Ascending aorta (tissue), 2 donors: ENCODE measurements around the gene IGFBP5. TPM values are rescaled to one million over a fixed set of nuclear protein-coding genes. Genes with fewer than 3 reads are reported as not detected.

ENCODE experiments used
- DNase-seq, 2 donors: peaks; one replicate each; pipeline ENCODE4 v3.0.0-alpha.2; 2019; ENCODE audit warnings: low spot score in 2 of 2
- H3K27ac ChIP-seq, 2 donors: fragments of 200-600 bp; sonication (generic); one replicate each; pipeline ENCODE4 v1.5.1; 2016 to 2017; ENCODE audit warnings: mild to moderate bottlenecking in 1 of 2
- H3K27me3 ChIP-seq: fragments of 200-600 bp; sonication (generic); one replicate; pipeline ENCODE4 v1.5.1; 2017
- H3K36me3 ChIP-seq, 2 donors: fragments of 200-600 bp; sonication (generic); one replicate each; pipeline ENCODE4 v1.5.1; 2016
- H3K4me1 ChIP-seq, 2 donors: fragments of 200-600 bp; sonication (generic); one replicate each; pipeline ENCODE4 v1.5.1; 2016 to 2017; ENCODE audit warnings: mild to moderate bottlenecking in 1 of 2
- H3K4me3 ChIP-seq, 2 donors: fragments of 200-600 bp; sonication (generic); one replicate each; pipeline ENCODE4 v1.5.1; 2016 to 2017; ENCODE audit warnings: mild to moderate bottlenecking in 1 of 2
- H3K9me3 ChIP-seq, 2 donors: fragments of 200-600 bp; sonication (generic); one replicate each; pipeline ENCODE4 v1.5.1; 2016
- intact Hi-C: fragments of 100-400 bp; cut with DNase I; formaldehyde crosslinking; loops from one replicate; pipeline ENCODE4 v1.15.1; 2023
- total RNA-seq: library from RNA; depleted of rRNA; stranded (reverse); fragments of >200 nt; gene quantifications from one replicate; pipeline ENCODE4 v1.1.0, GENCODE V29; 2016
- TF ChIP-seq, protein P1 (sequence below), 3 experiments: fragments of 200-600 bp in 2 of 3; fragments of 450-650 bp in 1 of 3; sonication (generic) in 2 of 3; IDR thresholded peaks; one replicate each; pipeline ENCODE4 v1.5.1; 2016 to 2019; ENCODE audit warnings: antibody characterized with exemption in 3 of 3, mild to moderate bottlenecking in 1 of 3, moderate library complexity in 1 of 3

The IGFBP5 gene
- total RNA-seq, 1 donor from 2014 or later, result 1,280 TPM

DNA sequence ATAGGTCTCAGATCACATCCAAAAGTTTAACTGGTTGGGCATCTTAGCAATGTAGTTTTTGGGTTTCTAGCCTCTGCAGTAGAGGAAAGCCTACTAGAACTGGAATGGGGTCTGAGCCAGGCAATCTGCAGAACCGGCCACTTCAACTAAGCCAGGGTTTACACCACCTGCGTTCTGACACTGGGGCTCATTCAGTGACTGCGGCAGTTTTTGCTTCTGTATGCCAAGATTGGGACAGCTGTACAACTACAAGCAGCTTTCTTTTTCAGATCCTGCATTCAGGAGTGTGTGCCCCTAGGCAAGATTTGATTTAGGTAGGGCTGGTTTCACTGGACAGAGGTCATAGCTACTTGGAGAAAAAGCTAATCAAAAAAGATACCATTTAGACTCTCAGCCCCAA, 43.7 kb upstream of the IGFBP5 start:
- Histone ChIP-seq H3K27me3 (no peaks in the 10 kb centered on the region), H3K4me1 (no peaks in the 10 kb centered on the region), H3K4me3 (no peak overlapping the region), H3K9me3 (no peaks in the 10 kb centered on the region), H3K27ac (no peak overlapping the region), H3K36me3 (no peaks in the 10 kb centered on the region)
- DNase-seq, result no peak
- TF ChIP-seq, protein P1, sequence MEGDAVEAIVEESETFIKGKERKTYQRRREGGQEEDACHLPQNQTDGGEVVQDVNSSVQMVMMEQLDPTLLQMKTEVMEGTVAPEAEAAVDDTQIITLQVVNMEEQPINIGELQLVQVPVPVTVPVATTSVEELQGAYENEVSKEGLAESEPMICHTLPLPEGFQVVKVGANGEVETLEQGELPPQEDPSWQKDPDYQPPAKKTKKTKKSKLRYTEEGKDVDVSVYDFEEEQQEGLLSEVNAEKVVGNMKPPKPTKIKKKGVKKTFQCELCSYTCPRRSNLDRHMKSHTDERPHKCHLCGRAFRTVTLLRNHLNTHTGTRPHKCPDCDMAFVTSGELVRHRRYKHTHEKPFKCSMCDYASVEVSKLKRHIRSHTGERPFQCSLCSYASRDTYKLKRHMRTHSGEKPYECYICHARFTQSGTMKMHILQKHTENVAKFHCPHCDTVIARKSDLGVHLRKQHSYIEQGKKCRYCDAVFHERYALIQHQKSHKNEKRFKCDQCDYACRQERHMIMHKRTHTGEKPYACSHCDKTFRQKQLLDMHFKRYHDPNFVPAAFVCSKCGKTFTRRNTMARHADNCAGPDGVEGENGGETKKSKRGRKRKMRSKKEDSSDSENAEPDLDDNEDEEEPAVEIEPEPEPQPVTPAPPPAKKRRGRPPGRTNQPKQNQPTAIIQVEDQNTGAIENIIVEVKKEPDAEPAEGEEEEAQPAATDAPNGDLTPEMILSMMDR (IDR thresholded peaks at IDR 0.05), result no peak
- intact Hi-C loops, result no loop called here

DNA sequence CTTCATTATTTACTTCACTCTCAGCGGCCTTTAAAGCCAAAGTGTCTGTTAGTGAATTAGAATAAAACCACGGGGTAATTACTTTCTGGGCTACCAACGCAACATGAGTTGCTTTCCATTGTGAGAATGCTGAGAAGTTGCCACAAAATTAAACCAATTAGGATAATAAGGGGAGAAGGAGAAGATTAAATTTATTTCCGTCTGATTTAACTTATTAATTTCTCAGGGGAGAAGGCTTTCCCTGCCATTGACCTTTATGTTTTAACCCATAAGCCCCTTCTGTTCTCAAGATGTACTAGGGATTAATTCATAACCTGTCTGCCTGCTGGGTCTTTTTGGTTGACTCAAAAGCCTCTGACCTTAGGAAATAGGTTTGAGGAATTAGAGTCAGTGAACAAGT, 42.3 kb upstream of the IGFBP5 start:
- Histone ChIP-seq H3K36me3 (no peaks in the 10 kb centered on the region), H3K27me3 (no peaks in the 10 kb centered on the region), H3K27ac (no peak overlapping the region), H3K4me1 (no peaks in the 10 kb centered on the region), H3K4me3 (no peak overlapping the region), H3K9me3 (no peaks in the 10 kb centered on the region)
- no peak for DNase-seq
- TF ChIP-seq, protein P1 (IDR thresholded peaks at IDR 0.05), result no peak
- intact Hi-C loops, result no loop called here

DNA sequence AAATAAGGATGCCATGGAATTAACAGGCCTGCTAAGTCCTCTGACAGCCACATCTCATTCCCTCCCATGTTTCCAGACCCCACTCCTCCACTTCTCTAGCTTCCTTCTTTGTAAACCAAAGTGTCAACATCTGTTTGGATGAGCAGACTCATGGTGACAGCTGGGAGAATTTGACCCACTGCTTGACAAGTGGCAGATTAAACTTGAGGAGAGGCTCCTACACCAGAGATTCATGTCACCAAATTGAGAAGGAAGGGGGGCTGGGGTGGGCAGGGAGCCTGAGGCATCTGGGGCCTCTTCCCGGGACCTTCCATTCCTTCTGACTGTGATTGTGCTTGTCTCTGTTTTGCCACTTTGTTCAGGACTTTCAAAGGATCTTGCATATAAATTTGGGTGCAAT, 41.0 kb upstream of the IGFBP5 start:
- H3K9me3 ChIP-seq, result no peaks in the 10 kb centered on the region
- H3K4me3 ChIP-seq, result no peak overlapping the region
- DNase-seq, result no peak
- H3K36me3 ChIP-seq, result no peaks in the 10 kb centered on the region
- TF ChIP-seq, protein P1 (IDR thresholded peaks at IDR 0.05), result no peak
- no peaks in the 10 kb centered on the region for H3K4me1 ChIP-seq
- H3K27me3 ChIP-seq, result no peaks in the 10 kb centered on the region
- intact Hi-C loops, result no loop called here
- no peak overlapping the region for H3K27ac ChIP-seq

DNA sequence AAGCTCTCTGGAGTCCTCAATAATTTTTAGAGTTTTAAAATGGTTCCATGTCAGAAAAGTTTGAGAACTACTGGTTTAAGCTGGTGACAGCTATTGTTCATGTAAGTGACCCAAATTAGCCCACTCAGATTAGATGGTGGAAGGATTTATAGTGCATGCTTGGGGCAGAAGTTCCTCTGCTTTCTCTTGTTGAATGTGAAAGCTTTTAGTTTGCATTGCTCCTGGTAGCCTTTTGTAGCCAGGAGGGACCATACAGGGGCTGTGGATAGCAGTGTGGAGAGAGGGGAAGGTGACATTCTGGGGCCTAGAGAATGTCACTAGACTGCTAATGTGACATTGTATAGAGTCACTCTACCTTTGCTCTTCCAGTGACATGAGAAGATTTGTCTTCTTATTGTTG, 40.3 kb upstream of the IGFBP5 start:
- no peak overlapping the region for H3K27ac ChIP-seq
- intact Hi-C loops, result no loop called here
- H3K4me3 ChIP-seq, result no peak overlapping the region
- no peaks in the 10 kb centered on the region for H3K4me1 ChIP-seq
- TF ChIP-seq, protein P1 (IDR thresholded peaks at IDR 0.05), result no peak
- DNase-seq, result no peak
- no peaks in the 10 kb centered on the region for H3K36me3 ChIP-seq
- no peaks in the 10 kb centered on the region for H3K27me3 ChIP-seq
- H3K9me3 ChIP-seq, result no peaks in the 10 kb centered on the region

DNA sequence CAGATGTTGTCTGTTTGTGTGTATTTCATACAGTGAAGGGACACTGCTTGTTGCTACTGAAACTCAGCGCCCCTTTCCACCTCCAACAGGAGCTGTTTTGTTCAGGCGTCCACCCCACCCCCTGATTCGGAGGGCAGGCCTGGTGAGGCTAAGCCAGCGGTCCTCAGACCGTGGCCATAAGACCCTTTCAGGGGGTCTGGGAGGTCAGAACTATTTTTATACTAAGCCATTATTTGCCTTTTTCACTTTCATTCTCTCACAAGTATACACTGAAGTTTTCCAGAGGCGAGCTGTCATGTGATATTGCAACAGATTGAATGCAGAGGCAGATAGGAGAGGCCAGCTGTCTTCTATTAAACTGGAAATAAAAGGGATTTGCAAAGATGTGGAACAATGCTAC, 39.7 kb upstream of the IGFBP5 start:
- intact Hi-C loops, result no loop called here

More for the DNA sequence above, 39.7 kb upstream of the IGFBP5 start:
- H3K9me3 ChIP-seq, result no peaks in the 10 kb centered on the region
- TF ChIP-seq, protein P1 (IDR thresholded peaks at IDR 0.05), result no peak
- no peaks in the 10 kb centered on the region for H3K27me3 ChIP-seq
- no peak overlapping the region for H3K27ac ChIP-seq
- no peak overlapping the region for H3K4me3 ChIP-seq
- H3K36me3 ChIP-seq, result no peaks in the 10 kb centered on the region
- peak in 1 of 2 donors; percentile 50 for DNase-seq
- no peaks in the 10 kb centered on the region for H3K4me1 ChIP-seq
